HEK293 (cell line): Measurements from ENCODE around the gene INTS1.
A peak's percentile ranks its signal among the peaks of the same experiment; 100 is the strongest.

Source experiments
- CTCF ChIA-PET: fragments of 350-600 bp; formaldehyde crosslinking; extraction: SDS; loops from one replicate; lab custom pipeline; 2021; ENCODE audit warnings: antibody characterized with exemption; lab: Yijun Ruan, JAX
- POLR2A ChIA-PET: fragments of 300-600 bp; formaldehyde crosslinking; extraction: SDS; loops from one replicate; lab custom pipeline; 2020; ENCODE audit warnings: antibody characterized with exemption, inconsistent platforms; lab: Yijun Ruan, JAX
- H3K27ac ChIP-seq: fragments of 200-500 bp; sonication (Bioruptor generic); 2 replicates; pipeline ENCODE4 v1.5.1; 2014; ENCODE audit warnings: low read depth, low read length, control low read depth, inconsistent platforms; ENCODE audit errors: extremely low read depth
- H3K36me3 ChIP-seq, 2 experiments: fragments of 200-500 bp in 1 of 2; sonication (Bioruptor generic) in 1 of 2; 1 replicate in 1 of 2; 2 replicates in 1 of 2; pipeline ENCODE4 v1.5.1; 2014 to 2017; ENCODE audit warnings: inconsistent platforms in 2 of 2, low read length in 2 of 2; ENCODE audit not compliant: control insufficient read depth in 2 of 2, insufficient read depth in 1 of 2
- H3K4me1 ChIP-seq: fragments of 200-500 bp; sonication (Bioruptor generic); 2 replicates; pipeline ENCODE4 v1.5.1; 2014; ENCODE audit warnings: mild to moderate bottlenecking, low read length, inconsistent platforms; ENCODE audit not compliant: control insufficient read depth, insufficient read depth
- H3K4me3 ChIP-seq: 2 replicates; pipeline ENCODE4 v1.5.1; 2011; ENCODE audit warnings: low read depth, mild to moderate bottlenecking, control low read depth, low read length, moderate library complexity
- H3K9me3 ChIP-seq: fragments of 200-500 bp; sonication (Bioruptor generic); 2 replicates; pipeline ENCODE4 v1.5.1; 2014; ENCODE audit warnings: low read depth, low read length, inconsistent platforms; ENCODE audit not compliant: control insufficient read depth, insufficient read depth
- GLI2 ChIP-seq: fragments of 450-650 bp; formaldehyde crosslinking; IDR thresholded peaks from 2 replicates; pipeline ENCODE4; 2017; ENCODE audit warnings: missing biosample characterization, missing genetic modification characterization, low read depth, borderline replicate concordance
- MEIS1 ChIP-seq: sonication (generic); formaldehyde crosslinking; IDR thresholded peaks from 2 replicates; pipeline ENCODE4 v1.8.1; 2022; ENCODE audit warnings: missing genetic modification reagents, mild to moderate bottlenecking, borderline replicate concordance
- PBX3 ChIP-seq: sonication (generic); formaldehyde crosslinking; IDR thresholded peaks from 2 replicates; pipeline ENCODE4 v1.8.1; 2022; ENCODE audit warnings: mild to moderate bottlenecking, moderate library complexity, missing genetic modification reagents
- REST ChIP-seq: fragments of 450-650 bp; formaldehyde crosslinking; IDR thresholded peaks from 2 replicates; pipeline ENCODE4 v1.5.1; 2016; ENCODE audit warnings: missing biosample characterization, missing genetic modification characterization
- SCRT2 ChIP-seq: fragments of 450-650 bp; formaldehyde crosslinking; IDR thresholded peaks from 2 replicates; pipeline ENCODE4 v1.5.1; 2016; ENCODE audit warnings: missing biosample characterization, missing genetic modification characterization
- ZBTB48 ChIP-seq: fragments of 450-650 bp; formaldehyde crosslinking; IDR thresholded peaks from 2 replicates; pipeline ENCODE4 v1.5.1; 2016; ENCODE audit warnings: missing biosample characterization, missing genetic modification characterization
- ZNF18 ChIP-seq: fragments of 450-650 bp; formaldehyde crosslinking; IDR thresholded peaks from 2 replicates; pipeline ENCODE4 v1.5.1; 2016; ENCODE audit warnings: missing biosample characterization, missing genetic modification characterization
- ZNF266 ChIP-seq: fragments of 450-650 bp; formaldehyde crosslinking; IDR thresholded peaks from 2 replicates; pipeline ENCODE4 v1.5.1; 2016; ENCODE audit warnings: missing biosample characterization, missing genetic modification characterization, low read depth
- ZNF362 ChIP-seq: fragments of 450-650 bp; formaldehyde crosslinking; IDR thresholded peaks from 2 replicates; pipeline ENCODE4 v1.5.1; 2016; ENCODE audit warnings: missing biosample characterization, missing genetic modification characterization
- ZNF37A ChIP-seq: fragments of 450-650 bp; IDR thresholded peaks from 2 replicates; pipeline ENCODE4 v1.5.1; 2018; ENCODE audit warnings: missing biosample characterization, missing genetic modification characterization
- ZNF391 ChIP-seq: fragments of 450-650 bp; formaldehyde crosslinking; IDR thresholded peaks from 2 replicates; pipeline ENCODE4 v1.5.1; 2016; ENCODE audit warnings: low read depth, missing biosample characterization, missing genetic modification characterization, borderline replicate concordance
- ZNF449 ChIP-seq: fragments of 450-650 bp; formaldehyde crosslinking; IDR thresholded peaks from 2 replicates; pipeline ENCODE4 v1.5.1; 2017; ENCODE audit warnings: missing biosample characterization, mild to moderate bottlenecking, missing genetic modification characterization, moderate library complexity
- ZNF530 ChIP-seq: fragments of 450-650 bp; formaldehyde crosslinking; IDR thresholded peaks from 2 replicates; pipeline ENCODE4 v1.5.1; 2016; ENCODE audit warnings: low read depth, missing biosample characterization, missing genetic modification characterization
- ZNF585B ChIP-seq: fragments of 450-650 bp; formaldehyde crosslinking; IDR thresholded peaks from 2 replicates; pipeline ENCODE4 v1.5.1; 2016; ENCODE audit warnings: missing biosample characterization, missing genetic modification characterization
- ZNF621 ChIP-seq: fragments of 450-650 bp; formaldehyde crosslinking; IDR thresholded peaks from 2 replicates; pipeline ENCODE4 v1.5.1; 2017; ENCODE audit warnings: missing biosample characterization, missing genetic modification characterization
- ZNF629 ChIP-seq: fragments of 450-650 bp; formaldehyde crosslinking; IDR thresholded peaks from 2 replicates; pipeline ENCODE4 v1.5.1; 2017; ENCODE audit warnings: missing biosample characterization, missing genetic modification characterization
- ZNF645 ChIP-seq: fragments of 450-650 bp; formaldehyde crosslinking; IDR thresholded peaks from 2 replicates; pipeline ENCODE4; 2016; ENCODE audit warnings: missing biosample characterization, missing genetic modification characterization
- ZSCAN16 ChIP-seq: fragments of 450-650 bp; formaldehyde crosslinking; IDR thresholded peaks from 2 replicates; pipeline ENCODE4 v1.5.1; 2016; ENCODE audit warnings: missing biosample characterization, missing genetic modification characterization
- ZSCAN5A ChIP-seq: fragments of 450-650 bp; formaldehyde crosslinking; IDR thresholded peaks from 2 replicates; pipeline ENCODE4 v1.5.1; 2016; ENCODE audit warnings: missing biosample characterization, missing genetic modification characterization

The INTS1 gene

GRCh38 chr7:1538544-1539180 is 34.5 kb upstream of the INTS1 start:
- H3K27ac ChIP-seq = no peak overlapping the region
- H3K4me3 ChIP-seq = peak overlapping the region; percentile 56
- peaks cover 14% of the 10 kb centered on the region; the same call in 1 of the 2 replicates for H3K4me1 ChIP-seq
- POLR2A ChIA-PET = interaction anchor here (6.8 kb wide), 1 partner anchor 17 kb away, joined by 40 read pairs; the partner anchor contains the start of gene TMEM184A
- H3K9me3 ChIP-seq = no peaks in the 10 kb centered on the region
- TF ChIP-seq MEIS1 = no peak
- peak; percentile 78 for TF ChIP-seq REST (tag by site-specific recombination)
- TF ChIP-seq, all 188 proteins: peak for 1
- CTCF ChIA-PET = interaction anchor here (0.6 to 4.7 kb wide), 3 partner anchors 17 to 451 kb away, joined by 3 to 23 read pairs (median 3); partner anchors contain the start of genes GPER1 and TMEM184A
- H3K36me3 ChIP-seq = peaks cover 0 to 22% of the 10 kb centered on the region in 2 experiments; a peak in 1 of 3 replicates

- Histone ChIP-seq H3K4me1 (peaks cover 22% of the 10 kb centered on the region), H3K36me3 (peaks cover 0 to 22% of the 10 kb centered on the region in 2 experiments; a peak in 1 of 3 replicates), H3K9me3 (no peaks in the 10 kb centered on the region), H3K4me3 (peak overlapping the region; percentile 56), H3K27ac (peak overlapping the region; percentile 25; the same call in 1 of the 2 replicates)
- ChIA-PET POLR2A (interaction anchor here (0.9 to 6.8 kb wide), 5 partner anchors 18 to 71 kb away, joined by 3 to 40 read pairs (median 10); partner anchors contain the start of genes PSMG3 and TMEM184A), CTCF (interaction anchor here (1.1 to 4.7 kb wide), 2 partner anchors 18 to 41 kb away, joined by 3 to 23 read pairs; partner anchors contain the start of gene TMEM184A)
- TF ChIP-seq GLI2 (tag by site-specific recombination) (no peak), ZNF391 (tag by site-specific recombination) (no peak), PBX3 (CRISPR knock-in tag) (0 out of 2 replicates have a peak, but pooled peaks have one; percentile 41), SCRT2 (tag by site-specific recombination) (no peak), ZNF585B (tag by site-specific recombination) (no peak), ZNF449 (peak; percentile 57; the same call in 1 of the 2 replicates), ZNF37A (no peak), ZNF18 (tag by site-specific recombination) (no peak), ZNF629 (tag by site-specific recombination) (peak; percentile 78), ZNF362 (tag by site-specific recombination) (no peak), ZSCAN16 (tag by site-specific recombination) (no peak), ZBTB48 (no peak), ZNF621 (tag by site-specific recombination) (no peak), ZNF266 (tag by site-specific recombination) (no peak), ZSCAN5A (no peak), ZNF530 (tag by site-specific recombination) (no peak), ZNF645 (tag by site-specific recombination) (no peak)
Measured at GRCh38 chr7:1537535-1538412, 33.6 kb upstream of the INTS1 start.
